ENCODE data around the gene C11orf86. TPM values are rescaled to one million over a fixed set of nuclear protein-coding genes. Genes with fewer than 3 reads are reported as not detected.

C11orf86 gene
- total and polyA plus RNA-seq, 2 donors (not counting 3 experiments of a cell fraction or from before 2014, with no cell fraction given): not detected

GRCh38 chr11:66999555-66999954 is 24.5 kb downstream of the C11orf86 start:
- no peak for FAIRE-seq
- no TSS peak for BruUV-seq (replicated peaks)

GRCh38 chr11:67001332-67001731 is 26.2 kb downstream of the C11orf86 start:
- H4K20me1 ChIP-seq (replicated peaks; ENCODE audit: control insufficient read depth, extremely low read depth, insufficient read depth, low read length): no peaks in the 10 kb centered on the region
- BruUV-seq (replicated peaks): no TSS peak
- intact Hi-C loops (cut with micrococcal nuclease) (no loop called here), dilution Hi-C loops (cut with MboI; ENCODE audit: extremely low pct_ligation_motif_present, low sequenced_read_pairs) (no loop called here)
- no peak overlapping the region for H2AFZ ChIP-seq (ENCODE audit: low read depth, low read length)
- no peaks in the 10 kb centered on the region for H3K9me1 ChIP-seq (replicated peaks; ENCODE audit: control insufficient read depth, extremely low read depth, insufficient read depth, low read length)
- no peaks in the 10 kb centered on the region for H3K9me3 ChIP-seq (replicated peaks; ENCODE audit: control insufficient read depth, insufficient read depth, low read length)
- ChIA-PET CTCF (interaction anchor here (1.4 kb wide), 1 partner anchor 12 kb away, joined by 3 read pairs; no protein-coding TSS in a partner anchor), POLR2A (no interaction called here)
- peaks cover 0 to 2% of the 10 kb centered on the region in 2 experiments for H3K27me3 ChIP-seq (ENCODE audit: control insufficient read depth in 2 of 2, insufficient read depth in 2 of 2, low read length in 2 of 2)
- H3K27ac ChIP-seq (ENCODE audit: insufficient read depth, low read depth, low read length): no peak overlapping the region
- DNase-seq (ENCODE audit: low read depth, low spot score) (no peak), FAIRE-seq (no peak)
- no peaks in the 10 kb centered on the region for H3K36me3 ChIP-seq (ENCODE audit: control insufficient read depth in 2 of 2, extremely low read depth in 1 of 2, insufficient read depth in 2 of 2, low read length in 2 of 2)
- H3K4me3 ChIP-seq (replicated peaks in 1 of 3; ENCODE audit: insufficient read depth in 1 of 3, low read depth in 1 of 3, low read length in 3 of 3): no peak overlapping the region
- H3K4me1 ChIP-seq (ENCODE audit: control insufficient read depth, extremely low read depth, insufficient read depth, low read length): no peaks in the 10 kb centered on the region
- no peaks in the 10 kb centered on the region for H3K79me2 ChIP-seq (ENCODE audit: control insufficient read depth, insufficient read depth, low read length)
- TF ChIP-seq MYC (IDR thresholded peaks at IDR 0.05; ENCODE audit: low read depth, low read length) (no peak), POLR2A (IDR thresholded peaks at IDR 0.05; ENCODE audit: low read depth, low read length) (no peak), POLR2AphosphoS5 (IDR thresholded peaks at IDR 0.05; ENCODE audit: insufficient read depth, low read depth, low read length) (no peak)
- TF ChIP-seq, protein P1, sequence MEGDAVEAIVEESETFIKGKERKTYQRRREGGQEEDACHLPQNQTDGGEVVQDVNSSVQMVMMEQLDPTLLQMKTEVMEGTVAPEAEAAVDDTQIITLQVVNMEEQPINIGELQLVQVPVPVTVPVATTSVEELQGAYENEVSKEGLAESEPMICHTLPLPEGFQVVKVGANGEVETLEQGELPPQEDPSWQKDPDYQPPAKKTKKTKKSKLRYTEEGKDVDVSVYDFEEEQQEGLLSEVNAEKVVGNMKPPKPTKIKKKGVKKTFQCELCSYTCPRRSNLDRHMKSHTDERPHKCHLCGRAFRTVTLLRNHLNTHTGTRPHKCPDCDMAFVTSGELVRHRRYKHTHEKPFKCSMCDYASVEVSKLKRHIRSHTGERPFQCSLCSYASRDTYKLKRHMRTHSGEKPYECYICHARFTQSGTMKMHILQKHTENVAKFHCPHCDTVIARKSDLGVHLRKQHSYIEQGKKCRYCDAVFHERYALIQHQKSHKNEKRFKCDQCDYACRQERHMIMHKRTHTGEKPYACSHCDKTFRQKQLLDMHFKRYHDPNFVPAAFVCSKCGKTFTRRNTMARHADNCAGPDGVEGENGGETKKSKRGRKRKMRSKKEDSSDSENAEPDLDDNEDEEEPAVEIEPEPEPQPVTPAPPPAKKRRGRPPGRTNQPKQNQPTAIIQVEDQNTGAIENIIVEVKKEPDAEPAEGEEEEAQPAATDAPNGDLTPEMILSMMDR (IDR thresholded peaks at IDR 0.05; ENCODE audit: extremely low read depth in 1 of 2, insufficient read depth in 1 of 2, low read depth in 1 of 2, low read length in 2 of 2): no peak
- no peak overlapping the region for H3K4me2 ChIP-seq (ENCODE audit: insufficient read depth, low read length)
- no peak overlapping the region for H3K9ac ChIP-seq (replicated peaks; ENCODE audit: extremely low read depth, insufficient read depth, low read length)

More at GRCh38 chr11:66999555-66999954, 24.5 kb downstream of the C11orf86 start:
- intact Hi-C loops (cut with micrococcal nuclease) (no loop called here), dilution Hi-C loops (cut with MboI; ENCODE audit: extremely low pct_ligation_motif_present, low sequenced_read_pairs) (no loop called here)
- no peaks in the 10 kb centered on the region for H4K20me1 ChIP-seq (replicated peaks; ENCODE audit: control insufficient read depth, extremely low read depth, insufficient read depth, low read length)
- no peak overlapping the region for H2AFZ ChIP-seq (ENCODE audit: low read depth, low read length)
- H3K27ac ChIP-seq (ENCODE audit: insufficient read depth, low read depth, low read length): no peak overlapping the region
- POLR2A ChIA-PET: no interaction called here
- H3K4me3 ChIP-seq (replicated peaks in 1 of 3; ENCODE audit: insufficient read depth in 1 of 3, low read depth in 1 of 3, low read length in 3 of 3): no peak overlapping the region
- no peak overlapping the region for H3K4me2 ChIP-seq (ENCODE audit: insufficient read depth, low read length)
- CTCF ChIA-PET: no interaction called here
- no peaks in the 10 kb centered on the region for H3K9me3 ChIP-seq (replicated peaks; ENCODE audit: control insufficient read depth, insufficient read depth, low read length)
- no peak for DNase-seq (ENCODE audit: low read depth, low spot score)
- H3K4me1 ChIP-seq (ENCODE audit: control insufficient read depth, extremely low read depth, insufficient read depth, low read length): no peaks in the 10 kb centered on the region
- no peaks in the 10 kb centered on the region for H3K36me3 ChIP-seq (ENCODE audit: control insufficient read depth in 2 of 2, extremely low read depth in 1 of 2, insufficient read depth in 2 of 2, low read length in 2 of 2)
- no peaks in the 10 kb centered on the region for H3K79me2 ChIP-seq (ENCODE audit: control insufficient read depth, insufficient read depth, low read length)
- peaks cover 0 to 2% of the 10 kb centered on the region in 2 experiments for H3K27me3 ChIP-seq (ENCODE audit: control insufficient read depth in 2 of 2, insufficient read depth in 2 of 2, low read length in 2 of 2)
- H3K9ac ChIP-seq (replicated peaks; ENCODE audit: extremely low read depth, insufficient read depth, low read length): no peak overlapping the region
- H3K9me1 ChIP-seq (replicated peaks; ENCODE audit: control insufficient read depth, extremely low read depth, insufficient read depth, low read length): no peaks in the 10 kb centered on the region
- no peak for TF ChIP-seq MYC (IDR thresholded peaks at IDR 0.05; ENCODE audit: low read depth, low read length)
